ENCODE results near the gene RNF141. TPM values are rescaled to one million over a fixed set of nuclear protein-coding genes. Genes with fewer than 3 reads are reported as not detected.

Gene RNF141
- total RNA-seq, 2 donors from 2014 or later = 34.7 to 42.2 TPM

DNA sequence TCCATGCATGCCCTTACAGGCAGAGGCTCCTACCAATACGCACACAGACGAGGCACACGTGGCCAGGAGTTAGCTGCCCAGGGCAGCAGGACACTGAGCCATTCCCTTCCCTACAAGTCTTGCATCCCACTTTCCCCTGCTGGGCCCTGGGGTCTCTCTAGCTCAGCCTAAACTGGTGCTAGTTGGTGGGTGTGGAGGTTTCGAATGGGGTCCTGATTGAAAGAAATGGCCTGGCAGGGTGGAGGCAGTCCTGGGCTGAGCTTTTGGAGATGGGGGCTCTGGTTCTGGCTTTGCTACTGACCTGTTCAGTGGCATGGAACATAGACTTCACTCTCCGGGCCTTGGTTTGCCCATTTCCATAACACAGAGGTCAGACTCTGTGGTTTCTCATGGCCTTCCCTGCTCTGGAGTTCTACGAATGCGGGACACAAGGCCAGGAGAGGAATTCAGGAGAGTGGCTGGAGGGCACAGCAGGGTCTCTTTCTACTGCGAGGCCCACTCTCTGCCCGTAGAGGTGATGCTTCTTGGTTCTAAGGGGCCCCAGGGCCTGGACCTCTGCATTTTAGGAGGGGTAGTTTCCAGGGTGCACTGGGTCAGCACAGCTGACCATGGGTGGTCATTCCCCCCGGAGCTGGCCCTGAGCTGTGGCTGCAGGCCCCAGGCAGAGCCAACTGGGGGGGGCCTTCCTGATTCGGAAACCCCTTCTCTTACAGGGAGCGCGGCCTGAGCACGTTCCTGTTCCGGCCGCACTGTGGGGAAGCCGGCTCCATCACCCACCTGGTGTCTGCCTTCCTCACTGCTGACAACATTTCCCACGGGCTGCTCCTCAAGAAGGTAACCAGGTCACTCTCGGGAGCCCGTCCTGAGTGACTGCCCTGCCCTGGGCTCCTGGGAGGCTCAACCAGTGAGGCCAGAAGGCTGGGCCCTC, 40.0 kb downstream of the RNF141 start:
- 85 to 91% methylated on average over 7 to 20 of the region's 20 CpGs for WGBS, 2 experiments (ENCODE audit: insufficient coverage in 1 of 2, insufficient read length in 1 of 2)
- Mint-ChIP-seq H3K27ac (no peak overlapping the region), H3K4me3 (no peak overlapping the region), H3K4me1 (no peaks in the 10 kb centered on the region), H3K36me3 (ENCODE audit: low read depth) (peaks cover 17% of the 10 kb centered on the region), H3K9me3 (no peaks in the 10 kb centered on the region), H3K27me3 (ENCODE audit: insufficient read depth) (no peaks in the 10 kb centered on the region)
- Histone ChIP-seq H3K36me3 (ENCODE audit: control insufficient read depth, insufficient read depth, low read length) (peaks cover 6% of the 10 kb centered on the region), H3K4me1 (ENCODE audit: control insufficient read depth, insufficient read depth, low read length) (no peaks in the 10 kb centered on the region), H3K27me3 (ENCODE audit: control insufficient read depth, insufficient read depth, low read length, poor library complexity, severe bottlenecking) (no peaks in the 10 kb centered on the region), H3K4me3 (ENCODE audit: low read length) (no peak overlapping the region), H3K9me3 (ENCODE audit: control insufficient read depth, low read length) (no peaks in the 10 kb centered on the region), H3K27ac (ENCODE audit: low read depth, low read length) (no peak overlapping the region), H3K9ac (ENCODE audit: extremely low read depth, low read length, poor library complexity, severe bottlenecking) (no peak overlapping the region)
- DNase-seq = no peak
- TF ChIP-seq, protein P1, sequence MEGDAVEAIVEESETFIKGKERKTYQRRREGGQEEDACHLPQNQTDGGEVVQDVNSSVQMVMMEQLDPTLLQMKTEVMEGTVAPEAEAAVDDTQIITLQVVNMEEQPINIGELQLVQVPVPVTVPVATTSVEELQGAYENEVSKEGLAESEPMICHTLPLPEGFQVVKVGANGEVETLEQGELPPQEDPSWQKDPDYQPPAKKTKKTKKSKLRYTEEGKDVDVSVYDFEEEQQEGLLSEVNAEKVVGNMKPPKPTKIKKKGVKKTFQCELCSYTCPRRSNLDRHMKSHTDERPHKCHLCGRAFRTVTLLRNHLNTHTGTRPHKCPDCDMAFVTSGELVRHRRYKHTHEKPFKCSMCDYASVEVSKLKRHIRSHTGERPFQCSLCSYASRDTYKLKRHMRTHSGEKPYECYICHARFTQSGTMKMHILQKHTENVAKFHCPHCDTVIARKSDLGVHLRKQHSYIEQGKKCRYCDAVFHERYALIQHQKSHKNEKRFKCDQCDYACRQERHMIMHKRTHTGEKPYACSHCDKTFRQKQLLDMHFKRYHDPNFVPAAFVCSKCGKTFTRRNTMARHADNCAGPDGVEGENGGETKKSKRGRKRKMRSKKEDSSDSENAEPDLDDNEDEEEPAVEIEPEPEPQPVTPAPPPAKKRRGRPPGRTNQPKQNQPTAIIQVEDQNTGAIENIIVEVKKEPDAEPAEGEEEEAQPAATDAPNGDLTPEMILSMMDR (conservative IDR thresholded peaks at IDR 0.05) = no peak

DNA sequence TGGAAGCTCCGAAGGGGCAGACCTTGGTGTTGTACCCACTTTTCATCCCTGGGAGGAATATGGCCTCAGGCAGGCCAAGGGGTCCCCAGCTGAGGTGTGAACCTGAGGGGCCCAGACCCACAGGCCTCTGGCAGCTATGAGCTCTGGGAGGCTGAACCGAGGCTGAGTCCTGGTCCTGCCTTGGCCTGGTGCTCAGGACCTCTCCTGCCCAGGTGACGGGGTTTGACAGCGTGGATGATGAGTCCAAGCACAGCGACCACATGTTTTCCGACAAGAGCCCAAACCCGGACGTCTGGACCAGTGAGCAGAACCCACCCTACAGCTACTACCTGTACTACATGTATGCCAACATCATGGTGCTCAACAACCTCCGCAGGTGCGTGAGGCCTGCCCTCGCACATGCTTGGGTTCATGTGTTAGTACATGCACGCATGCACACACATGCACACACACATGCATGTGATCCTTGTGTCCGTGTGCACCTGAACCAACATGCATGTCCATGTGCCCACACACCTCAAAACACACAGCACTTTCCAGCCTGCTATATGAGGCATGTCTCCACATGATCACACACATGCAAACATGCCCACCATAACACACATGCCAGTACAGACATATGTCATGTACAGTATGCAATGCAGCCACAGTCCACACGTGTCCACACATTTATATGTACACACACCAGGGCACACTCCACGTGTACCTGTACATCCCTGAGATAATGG, 40.9 kb downstream of the RNF141 start:
- no peak for DNase-seq
- H3K4me1 ChIP-seq (ENCODE audit: control insufficient read depth, insufficient read depth, low read length) = no peaks in the 10 kb centered on the region
- no peak overlapping the region for H3K9ac ChIP-seq (ENCODE audit: extremely low read depth, low read length, poor library complexity, severe bottlenecking)
- Mint-ChIP-seq H3K9me3 (no peaks in the 10 kb centered on the region), H3K27ac (no peak overlapping the region), H3K4me1 (no peaks in the 10 kb centered on the region), H3K27me3 (ENCODE audit: insufficient read depth) (no peaks in the 10 kb centered on the region), H3K4me3 (no peak overlapping the region), H3K36me3 (ENCODE audit: low read depth) (peaks cover 17% of the 10 kb centered on the region)
- no peaks in the 10 kb centered on the region for H3K9me3 ChIP-seq (ENCODE audit: control insufficient read depth, low read length)
- H3K4me3 ChIP-seq (ENCODE audit: low read length) = no peak overlapping the region
- WGBS, 2 experiments (ENCODE audit: insufficient coverage in 1 of 2, insufficient read length in 1 of 2) = 79 to 89% methylated on average over 10 to 15 of the region's 15 CpGs
- no peak overlapping the region for H3K27ac ChIP-seq (ENCODE audit: low read depth, low read length)
- TF ChIP-seq, protein P1 (conservative IDR thresholded peaks at IDR 0.05) = no peak
- H3K27me3 ChIP-seq (ENCODE audit: control insufficient read depth, insufficient read depth, low read length, poor library complexity, severe bottlenecking) = no peaks in the 10 kb centered on the region
- peaks cover 6% of the 10 kb centered on the region for H3K36me3 ChIP-seq (ENCODE audit: control insufficient read depth, insufficient read depth, low read length)

DNA sequence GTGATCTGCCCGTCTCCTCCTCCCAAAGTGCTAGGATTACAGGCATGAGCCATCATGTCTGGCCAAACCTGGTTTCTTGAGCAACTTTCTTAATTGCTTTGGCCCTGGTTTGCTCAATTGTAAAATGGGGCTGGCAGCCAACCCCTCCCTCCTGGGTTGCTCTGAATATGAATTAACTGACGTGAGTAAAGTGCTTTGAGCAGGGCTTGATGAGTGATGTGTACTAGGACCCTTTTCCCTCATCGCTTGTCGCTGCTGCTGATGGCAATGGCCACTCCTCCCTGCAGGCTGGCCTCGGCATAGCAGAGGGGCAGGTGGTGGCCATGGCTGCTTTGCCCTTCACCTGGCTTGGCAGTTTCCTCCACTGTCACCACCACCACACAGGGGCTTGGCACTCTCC, 41.5 kb downstream of the RNF141 start:
- H3K27me3 ChIP-seq (ENCODE audit: control insufficient read depth, insufficient read depth, low read length, poor library complexity, severe bottlenecking) = no peaks in the 10 kb centered on the region
- H3K4me3 Mint-ChIP-seq = no peak overlapping the region
- 91 to 92% methylated on average over 2 to 5 of the region's 5 CpGs for WGBS, 2 experiments (ENCODE audit: insufficient coverage in 1 of 2, insufficient read length in 1 of 2)
- H3K4me3 ChIP-seq (ENCODE audit: low read length) = no peak overlapping the region
- H3K27ac ChIP-seq (ENCODE audit: low read depth, low read length) = no peak overlapping the region
- no peaks in the 10 kb centered on the region for H3K4me1 ChIP-seq (ENCODE audit: control insufficient read depth, insufficient read depth, low read length)
- no peak overlapping the region for H3K9ac ChIP-seq (ENCODE audit: extremely low read depth, low read length, poor library complexity, severe bottlenecking)
- peaks cover 20% of the 10 kb centered on the region for H3K36me3 Mint-ChIP-seq (ENCODE audit: low read depth)
- TF ChIP-seq, protein P1 (conservative IDR thresholded peaks at IDR 0.05) = no peak
- no peaks in the 10 kb centered on the region for H3K9me3 ChIP-seq (ENCODE audit: control insufficient read depth, low read length)
- H3K9me3 Mint-ChIP-seq = no peaks in the 10 kb centered on the region
- H3K27me3 Mint-ChIP-seq (ENCODE audit: insufficient read depth) = no peaks in the 10 kb centered on the region
- peaks cover 6% of the 10 kb centered on the region for H3K36me3 ChIP-seq (ENCODE audit: control insufficient read depth, insufficient read depth, low read length)
- no peak for DNase-seq
- no peaks in the 10 kb centered on the region for H3K4me1 Mint-ChIP-seq
- no peak overlapping the region for H3K27ac Mint-ChIP-seq

Data from endodermal cell (in vitro differentiated cells).